ENCODE data around the gene GPRIN3.

GPRIN3 gene

DNA sequence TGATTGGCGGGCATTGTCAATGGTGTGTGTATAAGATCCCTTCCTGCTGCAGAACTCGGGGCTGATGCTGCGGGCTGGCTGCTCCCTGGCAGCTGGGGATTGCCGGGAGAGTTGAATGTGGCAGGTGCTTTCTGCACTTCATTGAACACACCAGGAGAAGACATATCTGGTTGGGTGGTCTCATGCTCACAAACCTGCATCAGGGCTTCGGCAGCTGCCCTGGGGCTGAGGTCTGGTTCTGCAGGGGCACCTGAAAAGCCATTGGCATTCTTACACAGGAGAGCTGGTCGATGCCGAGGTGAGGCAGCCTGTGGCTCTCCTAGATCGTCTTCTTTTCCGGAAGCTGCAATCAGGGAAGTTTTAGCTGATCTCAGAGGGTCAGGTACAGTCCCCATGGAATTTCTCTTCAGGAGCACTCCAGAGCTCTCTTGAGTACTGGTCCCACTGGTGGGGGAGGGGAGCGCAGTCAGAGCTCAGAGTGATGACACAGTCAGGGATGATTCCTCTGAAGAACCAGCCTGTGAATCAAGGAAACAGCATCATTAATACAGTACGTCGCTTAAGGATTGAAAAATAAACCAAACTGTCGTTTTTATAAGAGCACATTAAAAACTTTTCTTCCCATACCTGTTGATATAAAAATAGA, 57.8 kb downstream of the GPRIN3 start:
- no peak for FAIRE-seq
- DNase-seq (ENCODE audit: insufficient read length), result no peak
- TF ChIP-seq TAF1 (IDR thresholded peaks at IDR 0.05; ENCODE audit: borderline replicate concordance, low read depth, low read length) (no peak), POLR2AphosphoS5 (IDR thresholded peaks at IDR 0.05; ENCODE audit: low read depth, low read length) (no peak), POLR2A (IDR thresholded peaks at IDR 0.05; ENCODE audit: low read depth, low read length) (no peak)

DNA sequence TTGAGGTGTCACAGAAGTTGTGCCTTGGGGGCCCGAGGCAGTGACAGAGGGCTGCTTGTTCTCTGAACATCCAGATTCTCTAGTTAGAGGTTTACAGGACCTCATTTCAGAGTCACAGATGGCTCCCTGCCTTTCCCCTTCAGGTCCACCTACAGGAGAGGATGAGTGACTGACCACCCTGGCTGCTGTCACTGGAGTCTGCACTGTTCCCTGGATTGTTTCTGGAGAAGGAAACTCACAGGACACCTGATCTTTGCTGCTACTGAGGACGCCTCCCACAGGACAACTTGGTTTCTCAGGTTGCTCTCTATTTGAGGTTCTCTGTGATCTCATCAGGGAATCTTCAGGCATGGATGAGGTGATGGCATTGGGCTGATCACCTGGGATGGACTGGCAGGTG, 58.3 kb downstream of the GPRIN3 start:
- DNase-seq (ENCODE audit: insufficient read length), result no peak
- TF ChIP-seq TAF1 (IDR thresholded peaks at IDR 0.05; ENCODE audit: borderline replicate concordance, low read depth, low read length) (no peak), POLR2AphosphoS5 (IDR thresholded peaks at IDR 0.05; ENCODE audit: low read depth, low read length) (no peak), POLR2A (IDR thresholded peaks at IDR 0.05; ENCODE audit: low read depth, low read length) (no peak)
- no peak for FAIRE-seq

- DNase-seq (ENCODE audit: insufficient read length), result no peak
Measured at GRCh38 chr4:89248879-89249281, 58.7 kb downstream of the GPRIN3 start.

DNA sequence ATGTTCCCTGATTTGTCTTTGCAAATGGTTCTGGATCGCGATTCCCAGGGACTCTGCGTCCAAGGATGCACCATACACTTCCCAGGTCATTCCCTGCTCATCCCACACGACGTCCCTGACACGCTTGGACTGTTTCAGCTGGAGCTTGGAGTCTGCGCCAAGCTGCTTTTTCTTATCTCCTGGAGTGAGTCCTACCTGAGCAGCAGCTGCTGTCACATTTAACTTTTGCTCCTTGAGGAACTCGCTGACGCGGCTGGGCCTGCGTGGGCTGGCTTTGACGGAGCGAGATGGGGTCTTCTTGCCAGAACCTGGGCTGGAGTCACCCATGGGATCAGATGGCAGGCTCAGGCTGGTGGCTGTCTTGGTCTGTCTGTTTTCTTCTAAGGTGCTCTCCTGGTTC, 59.6 kb downstream of the GPRIN3 start:
- TF ChIP-seq POLR2A (IDR thresholded peaks at IDR 0.05; ENCODE audit: low read depth, low read length), result no peak
- no peak for TF ChIP-seq TAF1 (IDR thresholded peaks at IDR 0.05; ENCODE audit: borderline replicate concordance, low read depth, low read length)
- TF ChIP-seq POLR2AphosphoS5 (IDR thresholded peaks at IDR 0.05; ENCODE audit: low read depth, low read length), result no peak
- FAIRE-seq, result no peak
- no peak for DNase-seq (ENCODE audit: insufficient read length)

More at GRCh38 chr4:89248879-89249281, 58.7 kb downstream of the GPRIN3 start:
- FAIRE-seq, result no peak
- no peak for TF ChIP-seq TAF1 (IDR thresholded peaks at IDR 0.05; ENCODE audit: borderline replicate concordance, low read depth, low read length)
- TF ChIP-seq POLR2A (IDR thresholded peaks at IDR 0.05; ENCODE audit: low read depth, low read length), result no peak
- no peak for TF ChIP-seq POLR2AphosphoS5 (IDR thresholded peaks at IDR 0.05; ENCODE audit: low read depth, low read length)

DNA sequence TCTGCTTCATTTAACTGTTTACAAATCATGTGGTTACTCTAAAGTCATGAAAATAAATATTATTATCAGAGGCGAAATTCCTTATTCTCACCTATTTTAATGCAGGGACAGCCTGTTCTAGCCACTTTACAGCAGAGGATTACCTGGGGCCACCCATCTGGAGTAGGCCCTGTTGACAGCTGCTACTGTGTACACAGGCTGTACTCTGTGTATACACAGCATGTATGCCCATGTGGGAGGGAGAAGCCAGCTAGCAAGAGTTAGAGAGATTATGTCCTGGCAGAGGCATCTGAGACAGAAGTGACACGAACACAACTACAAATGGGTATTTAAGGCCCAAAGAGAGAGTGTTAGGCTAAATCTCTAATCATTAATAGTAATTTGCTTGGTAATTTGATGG, 62.1 kb downstream of the GPRIN3 start:
- DNase-seq (ENCODE audit: insufficient read length) (no peak), FAIRE-seq (no peak)
- TF ChIP-seq TAF1 (IDR thresholded peaks at IDR 0.05; ENCODE audit: borderline replicate concordance, low read depth, low read length), result no peak
- TF ChIP-seq POLR2A (IDR thresholded peaks at IDR 0.05; ENCODE audit: low read depth, low read length), result no peak
- no peak for TF ChIP-seq POLR2AphosphoS5 (IDR thresholded peaks at IDR 0.05; ENCODE audit: low read depth, low read length)

DNA sequence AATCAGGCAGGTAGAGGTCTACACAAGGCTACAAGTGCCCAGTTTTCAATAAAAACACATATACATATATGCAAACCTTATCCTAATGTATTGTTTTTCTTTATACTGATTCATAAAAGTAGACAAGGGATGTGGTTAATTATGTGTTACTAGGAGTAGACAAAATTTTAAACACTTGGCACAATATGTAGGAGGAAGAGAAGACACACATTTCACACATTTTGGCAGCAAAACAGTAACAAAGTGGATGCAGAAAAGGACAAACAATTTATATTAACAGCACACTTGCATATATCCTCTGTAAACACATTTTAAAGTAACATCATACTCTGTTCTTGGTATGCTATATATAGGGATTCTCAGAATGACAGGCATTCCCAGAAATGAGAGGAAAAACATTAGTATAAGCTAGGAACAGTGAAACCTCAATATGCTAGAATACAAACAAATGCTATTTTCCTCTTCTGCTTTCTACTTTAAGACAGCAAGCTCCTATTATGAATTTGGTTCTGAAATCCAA, 63.8 kb downstream of the GPRIN3 start:
- TF ChIP-seq TAF1 (IDR thresholded peaks at IDR 0.05; ENCODE audit: borderline replicate concordance, low read depth, low read length), result no peak
- no peak for TF ChIP-seq POLR2A (IDR thresholded peaks at IDR 0.05; ENCODE audit: low read depth, low read length)
- no peak for TF ChIP-seq POLR2AphosphoS5 (IDR thresholded peaks at IDR 0.05; ENCODE audit: low read depth, low read length)
- DNase-seq (ENCODE audit: insufficient read length) (no peak), FAIRE-seq (no peak)

- DNase-seq (ENCODE audit: insufficient read length) (no peak), FAIRE-seq (no peak)
- TF ChIP-seq POLR2A (IDR thresholded peaks at IDR 0.05; ENCODE audit: low read depth, low read length) (no peak), POLR2AphosphoS5 (IDR thresholded peaks at IDR 0.05; ENCODE audit: low read depth, low read length) (no peak), TAF1 (IDR thresholded peaks at IDR 0.05; ENCODE audit: borderline replicate concordance, low read depth, low read length) (no peak)
Measured at GRCh38 chr4:89242864-89243732, 64.5 kb downstream of the GPRIN3 start.

- no peak for FAIRE-seq
- no peak for DNase-seq (ENCODE audit: insufficient read length)
- TF ChIP-seq TAF1 (IDR thresholded peaks at IDR 0.05; ENCODE audit: borderline replicate concordance, low read depth, low read length) (no peak), POLR2A (IDR thresholded peaks at IDR 0.05; ENCODE audit: low read depth, low read length) (no peak), POLR2AphosphoS5 (IDR thresholded peaks at IDR 0.05; ENCODE audit: low read depth, low read length) (no peak)
Measured at GRCh38 chr4:89242216-89242615, 65.4 kb downstream of the GPRIN3 start.

DNA sequence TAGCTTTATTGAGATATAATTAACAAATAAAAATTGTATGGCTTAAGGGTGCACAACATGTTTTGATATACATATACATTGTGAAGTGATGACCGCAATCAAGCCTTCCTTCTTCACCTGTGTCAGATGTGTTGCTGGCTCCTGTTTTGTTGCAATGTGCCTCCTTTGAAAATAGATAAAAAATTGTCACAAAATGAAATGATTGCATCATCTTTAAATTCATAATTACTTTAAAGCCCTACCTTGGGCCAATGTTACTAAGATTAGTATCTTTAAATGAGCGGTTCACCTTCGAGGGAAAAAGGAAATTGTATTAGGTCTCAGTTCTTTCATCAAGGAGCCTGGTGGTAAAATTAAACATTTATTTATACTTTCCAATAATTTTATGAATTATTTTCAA, 77.3 kb downstream of the GPRIN3 start:
- no peak for FAIRE-seq
- TF ChIP-seq POLR2AphosphoS5 (IDR thresholded peaks at IDR 0.05; ENCODE audit: low read depth, low read length) (no peak), POLR2A (IDR thresholded peaks at IDR 0.05; ENCODE audit: low read depth, low read length) (no peak), TAF1 (IDR thresholded peaks at IDR 0.05; ENCODE audit: borderline replicate concordance, low read depth, low read length) (no peak)
- DNase-seq (ENCODE audit: insufficient read length), result no peak

DNA sequence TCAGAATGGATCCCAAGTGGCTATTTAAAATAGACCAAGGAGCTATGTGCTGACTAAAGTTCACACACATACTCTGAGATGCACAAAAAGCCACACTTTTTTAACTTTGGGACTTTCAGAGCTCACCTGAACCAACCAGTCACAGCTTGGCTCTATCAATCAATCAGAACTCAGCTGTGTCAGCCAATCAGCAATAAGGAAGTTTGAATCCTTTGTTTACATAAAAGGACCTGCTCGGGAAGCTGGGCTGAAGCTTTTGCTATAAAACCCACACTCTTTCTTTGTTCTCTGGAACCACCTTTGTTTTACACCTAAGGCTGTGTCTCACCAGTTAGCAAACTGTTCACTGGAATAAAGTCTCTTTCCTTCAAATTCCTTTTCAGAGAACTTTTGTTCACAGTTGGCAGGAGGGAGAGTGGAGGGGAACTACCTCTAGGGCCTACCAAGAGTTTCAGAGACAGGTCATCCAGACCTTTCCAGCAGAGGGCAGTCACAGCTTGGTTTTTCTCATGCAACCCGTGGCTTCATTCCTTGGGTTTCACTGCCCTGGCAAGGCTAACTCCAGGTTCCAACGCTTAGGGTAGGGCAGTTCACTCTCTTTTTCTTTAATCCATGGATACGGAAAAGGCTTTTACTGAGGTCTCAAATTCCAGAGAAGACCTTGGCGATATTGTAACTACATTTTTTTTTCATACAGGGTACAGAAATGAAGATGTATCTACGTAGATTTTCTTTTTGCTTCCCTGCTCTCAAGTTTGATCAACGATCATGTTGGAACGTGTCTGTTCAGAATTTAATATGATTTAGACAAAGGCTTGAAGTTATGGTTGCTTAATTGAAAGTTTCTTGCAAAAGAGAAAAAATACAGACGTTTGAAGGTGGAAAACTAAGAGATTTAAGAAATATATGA, 80.7 kb downstream of the GPRIN3 start:
- TF ChIP-seq POLR2AphosphoS5 (IDR thresholded peaks at IDR 0.05; ENCODE audit: low read depth, low read length) (no peak), POLR2A (IDR thresholded peaks at IDR 0.05; ENCODE audit: low read depth, low read length) (no peak), TAF1 (IDR thresholded peaks at IDR 0.05; ENCODE audit: borderline replicate concordance, low read depth, low read length) (no peak)
- FAIRE-seq (peak; percentile 5), DNase-seq (ENCODE audit: insufficient read length) (no peak)

GRCh38 chr4:89222170-89222569, 85.4 kb downstream of the GPRIN3 start:
- DNase-seq (ENCODE audit: insufficient read length) (no peak), FAIRE-seq (no peak)
- no peak for TF ChIP-seq POLR2AphosphoS5 (IDR thresholded peaks at IDR 0.05; ENCODE audit: low read depth, low read length)
- no peak for TF ChIP-seq TAF1 (IDR thresholded peaks at IDR 0.05; ENCODE audit: borderline replicate concordance, low read depth, low read length)
- no peak for TF ChIP-seq POLR2A (IDR thresholded peaks at IDR 0.05; ENCODE audit: low read depth, low read length)
